Activated CD8-positive, alpha-beta T cell treated with anti-CD3 and anti-CD28 coated beads for 36 hours (primary cell): Measurements from ENCODE around the gene MYO16. TPM values are rescaled to one million over a fixed set of nuclear protein-coding genes. Genes with fewer than 3 reads are reported as not detected.

Experiments used
- ATAC-seq: fragments of 200-7000 bp; cut with Tn5 transposase; one replicate; pipeline ENCODE4 v1.10.0; 2021; ENCODE audit warnings: mild to moderate bottlenecking, moderate library complexity
- CTCF ChIA-PET: fragments of 350-600 bp; sonication (Branson Sonifier 250); formaldehyde crosslinking; loops from one replicate; lab custom pipeline; 2021; ENCODE audit warnings: antibody characterized with exemption; lab: Charles Lee
- POLR2A ChIA-PET: fragments of 350-600 bp; sonication (Branson Sonifier 250); formaldehyde crosslinking; loops from one replicate; lab custom pipeline; 2021; ENCODE audit warnings: antibody characterized with exemption; lab: Charles Lee
- DNase-seq: peaks from one replicate; pipeline ENCODE4 v3.0.0-alpha.2; 2020
- H3K27ac Mint-ChIP-seq: one replicate; pipeline ENCODE4 v1.8.0; 2021; ENCODE audit warnings: mild to moderate bottlenecking, mixed read lengths
- H3K27me3 Mint-ChIP-seq: one replicate; pipeline ENCODE4 v1.8.0; 2021; ENCODE audit warnings: mixed read lengths
- H3K36me3 Mint-ChIP-seq: one replicate; pipeline ENCODE4 v1.8.0; 2021; ENCODE audit warnings: low read depth, mixed read lengths
- H3K4me1 Mint-ChIP-seq: one replicate; pipeline ENCODE4 v1.8.0; 2021; ENCODE audit warnings: low read depth, mixed read lengths
- H3K4me3 Mint-ChIP-seq: one replicate; pipeline ENCODE4 v1.8.0; 2021; ENCODE audit warnings: mild to moderate bottlenecking, moderate library complexity, mixed read lengths
- H3K9me3 Mint-ChIP-seq: one replicate; pipeline ENCODE4 v1.8.0; 2021; ENCODE audit warnings: mixed read lengths
- intact Hi-C: fragments of 100-400 bp; cut with micrococcal nuclease; formaldehyde crosslinking; loops from one replicate; pipeline ENCODE4 v1.10.0; 2022
- total RNA-seq, 2 experiments: library from RNA; stranded (reverse); gene quantifications; one replicate each; pipeline ENCODE4 v1.2.3, GENCODE V29; 2021
- TF ChIP-seq, protein P1 (sequence below): fragments of 200-600 bp; IDR thresholded peaks from one replicate; pipeline ENCODE4 v1.8.0; 2022; ENCODE audit warnings: antibody characterized with exemption, mild to moderate bottlenecking

Gene MYO16
- total RNA-seq, 2 experiments from 2014 or later: not detected

DNA sequence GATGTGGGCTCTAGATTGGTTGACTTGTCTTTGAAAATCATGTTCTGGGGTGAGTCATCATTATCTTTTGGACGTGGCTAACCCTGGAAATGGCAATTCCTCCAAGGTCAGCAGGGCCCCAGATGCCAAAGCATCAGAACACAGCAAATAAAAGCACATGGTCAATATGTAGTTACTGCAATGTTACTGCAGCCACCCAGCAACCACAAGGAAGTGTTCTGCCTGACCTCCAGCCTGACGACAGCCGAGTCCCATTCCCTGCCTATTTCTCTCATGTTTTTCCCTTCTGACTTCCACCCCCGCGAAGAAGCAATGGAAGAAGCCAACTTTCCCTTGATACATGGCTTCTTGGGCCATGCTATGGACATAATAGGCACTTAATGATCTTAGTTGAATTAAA, 579.1 kb downstream of the MYO16 start:
- intact Hi-C loops: no loop called here

DNA sequence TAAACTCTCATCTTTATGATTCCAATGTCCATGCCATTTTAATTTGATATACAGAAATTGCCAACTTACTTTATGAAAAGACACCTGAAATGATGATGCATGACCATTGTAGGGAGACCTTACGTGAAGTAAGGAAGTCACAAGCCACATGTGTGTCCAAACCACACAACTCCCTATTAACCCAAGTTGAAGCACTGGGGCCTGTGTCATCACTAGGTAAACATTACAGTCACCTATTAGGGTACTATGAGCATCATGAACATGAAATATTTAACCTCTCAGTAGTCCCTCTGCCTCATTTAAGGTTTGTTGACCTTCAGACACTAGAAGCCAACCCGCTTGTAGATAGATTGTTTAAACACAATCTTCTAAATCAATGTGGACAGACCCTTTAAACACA, 580.1 kb downstream of the MYO16 start:
- POLR2A ChIA-PET: no interaction called here
- ATAC-seq (no peak), DNase-seq (no peak)
- intact Hi-C loops: no loop called here
- CTCF ChIA-PET: no interaction called here
- no peaks in the 10 kb centered on the region for H3K4me1 Mint-ChIP-seq
- TF ChIP-seq, protein P1, sequence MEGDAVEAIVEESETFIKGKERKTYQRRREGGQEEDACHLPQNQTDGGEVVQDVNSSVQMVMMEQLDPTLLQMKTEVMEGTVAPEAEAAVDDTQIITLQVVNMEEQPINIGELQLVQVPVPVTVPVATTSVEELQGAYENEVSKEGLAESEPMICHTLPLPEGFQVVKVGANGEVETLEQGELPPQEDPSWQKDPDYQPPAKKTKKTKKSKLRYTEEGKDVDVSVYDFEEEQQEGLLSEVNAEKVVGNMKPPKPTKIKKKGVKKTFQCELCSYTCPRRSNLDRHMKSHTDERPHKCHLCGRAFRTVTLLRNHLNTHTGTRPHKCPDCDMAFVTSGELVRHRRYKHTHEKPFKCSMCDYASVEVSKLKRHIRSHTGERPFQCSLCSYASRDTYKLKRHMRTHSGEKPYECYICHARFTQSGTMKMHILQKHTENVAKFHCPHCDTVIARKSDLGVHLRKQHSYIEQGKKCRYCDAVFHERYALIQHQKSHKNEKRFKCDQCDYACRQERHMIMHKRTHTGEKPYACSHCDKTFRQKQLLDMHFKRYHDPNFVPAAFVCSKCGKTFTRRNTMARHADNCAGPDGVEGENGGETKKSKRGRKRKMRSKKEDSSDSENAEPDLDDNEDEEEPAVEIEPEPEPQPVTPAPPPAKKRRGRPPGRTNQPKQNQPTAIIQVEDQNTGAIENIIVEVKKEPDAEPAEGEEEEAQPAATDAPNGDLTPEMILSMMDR: no peak
- no peak overlapping the region for H3K4me3 Mint-ChIP-seq
- no peak overlapping the region for H3K27ac Mint-ChIP-seq
- peaks cover 6% of the 10 kb centered on the region for H3K27me3 Mint-ChIP-seq
- H3K9me3 Mint-ChIP-seq: no peaks in the 10 kb centered on the region
- H3K36me3 Mint-ChIP-seq: no peaks in the 10 kb centered on the region

More for the DNA sequence above, 579.1 kb downstream of the MYO16 start:
- no peak overlapping the region for H3K4me3 Mint-ChIP-seq
- no peaks in the 10 kb centered on the region for H3K4me1 Mint-ChIP-seq
- CTCF ChIA-PET: no interaction called here
- no peak overlapping the region for H3K27ac Mint-ChIP-seq
- no peaks in the 10 kb centered on the region for H3K36me3 Mint-ChIP-seq
- H3K9me3 Mint-ChIP-seq: no peaks in the 10 kb centered on the region
- H3K27me3 Mint-ChIP-seq: peaks cover 6% of the 10 kb centered on the region
- TF ChIP-seq, protein P1: no peak
- DNase-seq: no peak
- POLR2A ChIA-PET: no interaction called here
- no peak for ATAC-seq

DNA sequence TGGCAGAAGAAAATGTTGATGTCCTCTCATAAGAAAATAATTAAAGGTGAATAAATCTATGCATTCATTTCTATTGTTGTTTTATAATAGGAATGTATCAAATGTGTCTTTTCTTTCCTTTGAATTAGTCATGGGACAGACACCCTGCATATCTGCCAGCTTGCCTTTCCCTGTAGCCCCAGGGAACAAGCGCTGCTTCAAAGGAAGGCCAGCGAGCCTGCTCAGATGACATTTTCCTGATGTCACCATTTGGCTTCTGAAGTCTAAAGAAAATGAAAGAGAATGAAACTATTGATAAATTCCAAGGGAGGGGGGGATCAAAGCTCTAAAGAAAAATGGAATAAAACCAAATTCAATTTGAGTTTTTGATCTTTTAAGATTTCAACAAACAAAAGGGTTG, 582.2 kb downstream of the MYO16 start:
- TF ChIP-seq, protein P1: no peak
- Mint-ChIP-seq H3K9me3 (no peaks in the 10 kb centered on the region), H3K27ac (no peak overlapping the region), H3K4me1 (no peaks in the 10 kb centered on the region), H3K4me3 (no peak overlapping the region), H3K36me3 (no peaks in the 10 kb centered on the region), H3K27me3 (peaks cover 6% of the 10 kb centered on the region)
- no peak for ATAC-seq
- DNase-seq: no peak
- intact Hi-C loops: no loop called here
- POLR2A ChIA-PET: no interaction called here
- CTCF ChIA-PET: no interaction called here

DNA sequence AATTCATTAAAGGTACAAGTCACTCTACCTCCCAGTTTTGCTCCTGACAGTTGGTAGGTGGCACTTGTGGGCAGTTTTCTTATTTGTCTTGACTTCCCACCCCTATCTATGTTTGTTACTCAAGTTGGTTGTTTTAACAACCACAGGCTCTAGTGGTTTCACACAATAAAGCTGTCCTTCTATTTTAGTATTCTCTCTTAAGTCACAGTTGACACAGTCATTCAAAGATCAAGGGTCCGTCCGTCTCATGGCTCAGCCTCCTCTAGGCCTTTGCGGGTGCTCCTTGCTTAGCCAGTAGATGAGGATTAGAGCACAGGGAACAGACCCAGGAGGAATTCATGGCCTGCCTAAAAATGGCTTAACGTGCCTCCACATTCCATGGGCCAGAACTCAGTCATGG, 583.2 kb downstream of the MYO16 start:
- H3K4me1 Mint-ChIP-seq: no peaks in the 10 kb centered on the region
- intact Hi-C loops: no loop called here
- no peaks in the 10 kb centered on the region for H3K9me3 Mint-ChIP-seq
- TF ChIP-seq, protein P1: no peak
- ChIA-PET POLR2A (no interaction called here), CTCF (no interaction called here)
- no peaks in the 10 kb centered on the region for H3K36me3 Mint-ChIP-seq
- ATAC-seq: no peak
- H3K27ac Mint-ChIP-seq: no peak overlapping the region
- no peak for DNase-seq
- no peak overlapping the region for H3K4me3 Mint-ChIP-seq
- H3K27me3 Mint-ChIP-seq: peaks cover 6% of the 10 kb centered on the region

DNA sequence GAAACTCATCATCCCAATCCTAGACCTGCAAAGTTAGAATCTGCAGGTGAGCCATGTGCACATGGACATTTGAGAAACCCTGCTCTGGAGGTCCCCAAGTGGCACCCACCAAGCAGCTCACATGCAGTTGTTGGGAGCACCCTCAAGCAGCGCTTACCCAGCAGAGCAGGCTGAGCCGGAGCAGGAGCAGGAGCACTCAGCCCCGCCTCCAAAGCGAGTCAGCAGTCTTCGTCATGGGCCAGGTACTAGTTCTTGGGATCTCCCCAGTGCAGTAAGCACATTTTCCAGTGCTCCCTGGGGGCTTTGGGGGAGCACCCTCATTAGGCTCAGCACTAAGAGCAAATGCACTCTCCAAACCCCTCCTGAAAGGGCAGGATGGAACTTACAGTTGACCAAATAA, 584.3 kb downstream of the MYO16 start:
- peaks cover 6% of the 10 kb centered on the region for H3K27me3 Mint-ChIP-seq
- ChIA-PET CTCF (no interaction called here), POLR2A (no interaction called here)
- ATAC-seq (no peak), DNase-seq (no peak)
- H3K4me3 Mint-ChIP-seq: no peak overlapping the region
- H3K9me3 Mint-ChIP-seq: no peaks in the 10 kb centered on the region
- TF ChIP-seq, protein P1: no peak
- intact Hi-C loops: no loop called here
- no peaks in the 10 kb centered on the region for H3K36me3 Mint-ChIP-seq
- no peaks in the 10 kb centered on the region for H3K4me1 Mint-ChIP-seq
- no peak overlapping the region for H3K27ac Mint-ChIP-seq
